Heart left ventricle (tissue), 13 donors: ENCODE measurements around the gene KRTAP4-9.

Experiments
- POLR2A ChIP-seq, 2 donors: fragments of 450-650 bp; IDR thresholded peaks; one replicate each; pipeline ENCODE4 v1.6.1; 2017; ENCODE audit warnings: antibody characterized with exemption in 2 of 2, mild to moderate bottlenecking in 2 of 2, moderate library complexity in 2 of 2
- TF ChIP-seq, protein P1 (sequence below), 12 donors: fragments of 200-600 bp; sonication (generic) in 4 of 12; IDR thresholded peaks; one replicate each; pipeline versions ENCODE4 v1.5.0 to v1.8.0; 2018 to 2022; ENCODE audit warnings: antibody characterized with exemption in 12 of 12, mild to moderate bottlenecking in 5 of 12
- donor health status: ischemic (EF 13 %, LVEDD 7.1; RV severe dilation, severe dysfunction).
- donor health status: DM: no; HTN: yes; CAD: no.
- donor health status: DM: no; HTN: no; CAD: no.
- donor health status: ischemic (EF 25% LVEDD 6.9; RV normal size, moderate dysfunction).
- donor health status: ischemic (EF 25% LVEDD 5.7; RV mildly dilated, moderate dysfunction).
- donor health status: ischemic (EF 35%, LVEDD 5.7; RV mildly dilated, moderate dysfunction).
- donor health status: nonischemic (EF 11% LVEDD 7.7; RV severe dilation, severe dysfunction).
- donor health status: DM: yes; HTN: yes; CAD: no.
- donor health status: PGD.
- donor health status: ischemic (EF 29% LVEDD 5.4; RV normal size, mild dysfunction).
- donor health status: nonischemic (EF 23%, LVEDD 6.1; RV moderate dilation, normal function).

DNA sequence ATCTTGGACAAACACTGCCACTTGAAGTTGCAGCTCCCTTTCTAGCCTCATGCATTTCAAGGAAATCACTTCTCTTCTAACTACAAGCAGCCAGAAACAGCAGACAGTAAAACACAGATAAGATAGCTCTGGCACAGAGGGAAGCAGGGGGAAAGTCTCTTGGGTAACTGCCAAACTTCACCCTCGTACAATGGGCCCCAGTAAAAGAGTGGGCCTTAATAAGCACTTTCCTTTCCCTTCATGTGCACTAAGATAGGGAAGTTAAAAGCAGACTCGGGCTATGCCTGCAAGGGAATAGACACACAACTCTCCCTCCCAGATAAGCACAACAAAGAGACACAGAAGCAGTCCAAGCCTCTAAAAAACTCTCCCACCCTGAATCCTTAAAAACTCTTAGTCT is 48.7 kb downstream of the KRTAP4-9 start:
- TF ChIP-seq, protein P1, sequence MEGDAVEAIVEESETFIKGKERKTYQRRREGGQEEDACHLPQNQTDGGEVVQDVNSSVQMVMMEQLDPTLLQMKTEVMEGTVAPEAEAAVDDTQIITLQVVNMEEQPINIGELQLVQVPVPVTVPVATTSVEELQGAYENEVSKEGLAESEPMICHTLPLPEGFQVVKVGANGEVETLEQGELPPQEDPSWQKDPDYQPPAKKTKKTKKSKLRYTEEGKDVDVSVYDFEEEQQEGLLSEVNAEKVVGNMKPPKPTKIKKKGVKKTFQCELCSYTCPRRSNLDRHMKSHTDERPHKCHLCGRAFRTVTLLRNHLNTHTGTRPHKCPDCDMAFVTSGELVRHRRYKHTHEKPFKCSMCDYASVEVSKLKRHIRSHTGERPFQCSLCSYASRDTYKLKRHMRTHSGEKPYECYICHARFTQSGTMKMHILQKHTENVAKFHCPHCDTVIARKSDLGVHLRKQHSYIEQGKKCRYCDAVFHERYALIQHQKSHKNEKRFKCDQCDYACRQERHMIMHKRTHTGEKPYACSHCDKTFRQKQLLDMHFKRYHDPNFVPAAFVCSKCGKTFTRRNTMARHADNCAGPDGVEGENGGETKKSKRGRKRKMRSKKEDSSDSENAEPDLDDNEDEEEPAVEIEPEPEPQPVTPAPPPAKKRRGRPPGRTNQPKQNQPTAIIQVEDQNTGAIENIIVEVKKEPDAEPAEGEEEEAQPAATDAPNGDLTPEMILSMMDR (IDR thresholded peaks at IDR 0.05), result no peak
- no peak for TF ChIP-seq POLR2A (IDR thresholded peaks at IDR 0.05)
